Ovary (tissue), 3 donors: Measurements from ENCODE around the gene RGS17.

Experiments
- EP300 ChIP-seq: sonication (generic); formaldehyde crosslinking; IDR thresholded peaks from one replicate; pipeline ENCODE4 v1.6.1; 2017; ENCODE audit warnings: antibody characterized with exemption
- TF ChIP-seq, protein P1 (sequence below), 3 donors: fragments of 450-650 bp in 2 of 3; fragments of 200-600 bp in 1 of 3; IDR thresholded peaks; one replicate each; pipeline versions ENCODE4 v1.5.1 to v1.8.0; 2016 to 2022; ENCODE audit warnings: antibody characterized with exemption in 3 of 3, mild to moderate bottlenecking in 1 of 3
- donor health status: DM: no; HTN: no; CAD: no.

DNA sequence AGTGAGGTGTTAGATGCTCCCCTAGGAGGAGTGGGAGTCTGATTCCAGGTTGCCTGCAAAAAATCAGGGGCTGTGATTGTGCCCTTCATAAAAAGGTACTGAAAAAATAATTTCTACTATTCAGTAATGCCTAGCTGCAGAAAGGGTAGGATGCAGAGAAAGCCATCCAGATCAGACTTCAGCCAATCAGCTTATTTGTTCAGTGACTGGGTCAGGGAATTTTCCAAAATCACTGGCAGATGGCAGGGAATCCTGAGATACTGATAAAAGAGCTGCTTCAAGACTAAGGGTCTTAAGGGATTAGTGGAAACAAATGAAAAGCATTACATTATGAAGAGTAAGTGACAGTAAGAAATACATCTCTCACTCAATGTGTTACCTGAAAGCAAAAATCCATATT lies 85.8 kb downstream of the RGS17 start:
- TF ChIP-seq EP300: no peak
- TF ChIP-seq, protein P1, sequence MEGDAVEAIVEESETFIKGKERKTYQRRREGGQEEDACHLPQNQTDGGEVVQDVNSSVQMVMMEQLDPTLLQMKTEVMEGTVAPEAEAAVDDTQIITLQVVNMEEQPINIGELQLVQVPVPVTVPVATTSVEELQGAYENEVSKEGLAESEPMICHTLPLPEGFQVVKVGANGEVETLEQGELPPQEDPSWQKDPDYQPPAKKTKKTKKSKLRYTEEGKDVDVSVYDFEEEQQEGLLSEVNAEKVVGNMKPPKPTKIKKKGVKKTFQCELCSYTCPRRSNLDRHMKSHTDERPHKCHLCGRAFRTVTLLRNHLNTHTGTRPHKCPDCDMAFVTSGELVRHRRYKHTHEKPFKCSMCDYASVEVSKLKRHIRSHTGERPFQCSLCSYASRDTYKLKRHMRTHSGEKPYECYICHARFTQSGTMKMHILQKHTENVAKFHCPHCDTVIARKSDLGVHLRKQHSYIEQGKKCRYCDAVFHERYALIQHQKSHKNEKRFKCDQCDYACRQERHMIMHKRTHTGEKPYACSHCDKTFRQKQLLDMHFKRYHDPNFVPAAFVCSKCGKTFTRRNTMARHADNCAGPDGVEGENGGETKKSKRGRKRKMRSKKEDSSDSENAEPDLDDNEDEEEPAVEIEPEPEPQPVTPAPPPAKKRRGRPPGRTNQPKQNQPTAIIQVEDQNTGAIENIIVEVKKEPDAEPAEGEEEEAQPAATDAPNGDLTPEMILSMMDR (IDR thresholded peaks at IDR 0.05): no peak
